Measurements from ENCODE around the gene GJA9.

GJA9 gene

GRCh38 chr1:38826262-38826661 lies 55.1 kb downstream of the GJA9 start:
- no peaks in the 10 kb centered on the region for H3K9me3 ChIP-seq (ENCODE audit: insufficient read depth, low read length, severe bottlenecking)
- TF ChIP-seq CTCF (IDR thresholded peaks at IDR 0.05; ENCODE audit: borderline replicate concordance, extremely low read depth, low read length, poor library complexity, severe bottlenecking) (no peak), EZH2 (IDR thresholded peaks at IDR 0.05; ENCODE audit: borderline replicate concordance, low read depth, low read length, severe bottlenecking) (no peak)
- ATAC-seq (ENCODE audit: insufficient read depth, low read depth) (no peak), DNase-seq (no peak)
- H3K79me2 ChIP-seq (ENCODE audit: insufficient read depth, low read length) = no peaks in the 10 kb centered on the region
- H3K4me3 ChIP-seq (ENCODE audit: low read depth in 1 of 2, low read length in 2 of 2) = no peak overlapping the region
- H3K36me3 ChIP-seq (ENCODE audit: insufficient read depth, low read length) = no peaks in the 10 kb centered on the region
- no peak overlapping the region for H2AFZ ChIP-seq (ENCODE audit: low read depth, low read length)
- no peak overlapping the region for H3K4me2 ChIP-seq (ENCODE audit: insufficient read depth, low read length)
- no peaks in the 10 kb centered on the region for H3K4me1 ChIP-seq (ENCODE audit: insufficient read depth, low read length)
- H3K9ac ChIP-seq (ENCODE audit: low read depth, low read length) = no peak overlapping the region
- peaks cover 43% of the 10 kb centered on the region for H3K27me3 ChIP-seq (ENCODE audit: insufficient read depth, low read length, poor library complexity)
- H4K20me1 ChIP-seq (ENCODE audit: insufficient read depth, low read length) = no peaks in the 10 kb centered on the region; the same call in 1 of the 2 replicates
- no peak overlapping the region for H3K27ac ChIP-seq (ENCODE audit: low read length)
